NCI-H1417 (cell line): ENCODE measurements around the gene LDB1.

Experiments
- DNase-seq, 3 experiments: peaks; one replicate each; lab custom pipeline; 2025; lab: John Stamatoyannopoulos, UW

The LDB1 gene

DNA sequence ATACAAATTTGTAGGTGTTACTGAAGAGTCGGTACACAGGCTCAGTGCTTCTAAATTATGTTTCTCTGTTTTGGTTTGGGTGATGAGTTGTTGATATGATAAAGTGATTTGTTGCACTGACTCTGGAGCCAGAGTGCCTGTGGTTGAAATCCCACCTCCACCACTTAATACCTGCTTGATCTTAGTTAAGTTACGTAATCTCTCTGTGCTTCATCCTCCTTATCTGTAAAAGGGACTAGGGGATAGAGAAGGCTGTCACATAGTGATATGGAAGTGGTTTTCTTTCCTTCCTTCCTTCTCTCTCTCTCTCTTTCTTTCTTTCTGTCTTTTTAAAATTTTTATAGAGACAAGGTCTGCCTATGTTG is 55.7 kb downstream of the LDB1 start:
- no peak for DNase-seq

GRCh38 chr10:102059987-102060386 is 60.2 kb downstream of the LDB1 start:
- no peak for DNase-seq
